Measurements from ENCODE around the gene XRCC5.

The XRCC5 gene

DNA sequence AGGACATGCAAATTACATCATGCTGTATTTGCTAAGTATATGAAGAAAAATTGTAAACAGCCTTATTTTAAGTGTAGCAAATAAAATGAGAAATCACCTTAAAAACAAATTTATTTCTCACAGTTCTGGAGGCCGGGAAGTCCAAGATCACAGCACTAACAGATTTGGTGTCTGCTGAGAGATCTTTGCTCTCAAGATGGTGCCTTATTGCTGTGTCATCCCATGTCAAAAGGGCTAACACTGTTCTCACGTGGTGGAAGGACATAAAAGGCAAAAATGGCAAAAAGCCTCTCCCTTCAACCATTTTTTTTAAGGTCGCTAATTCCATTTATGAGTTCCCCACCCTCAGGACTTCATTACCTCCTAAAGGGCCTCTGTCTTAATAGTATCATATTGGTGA, 12.1 kb downstream of the XRCC5 start:
- H3K4me3 ChIP-seq (ENCODE audit: low read depth, low read length): no peak overlapping the region
- TF ChIP-seq, protein P1, sequence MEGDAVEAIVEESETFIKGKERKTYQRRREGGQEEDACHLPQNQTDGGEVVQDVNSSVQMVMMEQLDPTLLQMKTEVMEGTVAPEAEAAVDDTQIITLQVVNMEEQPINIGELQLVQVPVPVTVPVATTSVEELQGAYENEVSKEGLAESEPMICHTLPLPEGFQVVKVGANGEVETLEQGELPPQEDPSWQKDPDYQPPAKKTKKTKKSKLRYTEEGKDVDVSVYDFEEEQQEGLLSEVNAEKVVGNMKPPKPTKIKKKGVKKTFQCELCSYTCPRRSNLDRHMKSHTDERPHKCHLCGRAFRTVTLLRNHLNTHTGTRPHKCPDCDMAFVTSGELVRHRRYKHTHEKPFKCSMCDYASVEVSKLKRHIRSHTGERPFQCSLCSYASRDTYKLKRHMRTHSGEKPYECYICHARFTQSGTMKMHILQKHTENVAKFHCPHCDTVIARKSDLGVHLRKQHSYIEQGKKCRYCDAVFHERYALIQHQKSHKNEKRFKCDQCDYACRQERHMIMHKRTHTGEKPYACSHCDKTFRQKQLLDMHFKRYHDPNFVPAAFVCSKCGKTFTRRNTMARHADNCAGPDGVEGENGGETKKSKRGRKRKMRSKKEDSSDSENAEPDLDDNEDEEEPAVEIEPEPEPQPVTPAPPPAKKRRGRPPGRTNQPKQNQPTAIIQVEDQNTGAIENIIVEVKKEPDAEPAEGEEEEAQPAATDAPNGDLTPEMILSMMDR (IDR thresholded peaks at IDR 0.05; ENCODE audit: insufficient read depth, low read depth, low read length, missing control alignments): no peak
- no peak for DNase-seq (ENCODE audit: low read depth)

DNA sequence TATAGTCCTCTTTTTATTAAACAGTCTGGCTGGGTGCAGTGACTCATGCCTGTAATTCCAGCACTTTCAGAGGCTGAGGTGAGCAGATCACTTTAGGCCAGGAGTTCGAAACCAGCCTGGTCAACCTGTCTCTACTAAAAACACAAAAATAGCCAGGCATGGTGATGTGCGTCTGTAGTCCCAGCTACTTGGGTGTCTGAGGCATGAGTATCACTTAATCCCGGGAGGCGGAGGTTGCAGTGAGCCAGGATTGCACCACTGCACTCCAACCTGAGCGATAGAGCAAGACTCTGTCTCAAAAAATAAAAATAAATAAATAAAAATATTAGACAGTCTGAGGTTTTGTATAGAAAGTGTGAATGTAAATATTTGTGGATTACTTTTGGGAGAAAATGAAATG, 17.8 kb downstream of the XRCC5 start:
- no peak for DNase-seq (ENCODE audit: low read depth)
- TF ChIP-seq, protein P1 (IDR thresholded peaks at IDR 0.05; ENCODE audit: insufficient read depth, low read depth, low read length, missing control alignments): no peak
- no peak overlapping the region for H3K4me3 ChIP-seq (ENCODE audit: low read depth, low read length)

DNA sequence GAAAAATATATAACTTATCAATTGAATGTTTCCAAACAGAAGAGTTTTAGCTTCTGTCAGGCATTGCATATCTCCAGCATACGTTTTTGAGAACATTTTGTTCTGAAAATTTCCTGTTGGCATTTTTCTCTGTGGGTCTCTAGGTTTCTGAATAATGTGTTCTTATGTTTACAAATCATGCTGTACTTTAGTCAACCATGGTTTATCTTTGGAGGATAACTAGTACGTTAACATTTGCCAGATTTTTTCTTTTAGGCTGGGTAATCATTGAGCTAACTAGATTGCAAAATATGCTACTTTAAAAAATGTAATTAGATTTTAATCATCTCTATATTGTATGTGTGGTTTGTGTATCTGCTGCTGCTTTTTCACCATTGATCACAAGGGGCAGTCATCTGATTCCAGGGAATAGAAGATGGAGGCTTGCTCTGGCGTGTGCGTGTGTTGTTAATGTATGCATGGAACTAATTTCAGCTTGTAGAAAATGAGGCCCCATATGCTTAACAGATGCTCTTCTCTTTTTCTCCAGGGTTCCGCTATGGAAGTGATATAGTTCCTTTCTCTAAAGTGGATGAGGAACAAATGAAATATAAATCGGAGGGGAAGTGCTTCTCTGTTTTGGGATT, 21.3 kb downstream of the XRCC5 start:
- TF ChIP-seq, protein P1 (IDR thresholded peaks at IDR 0.05; ENCODE audit: insufficient read depth, low read depth, low read length, missing control alignments): no peak
- no peak for DNase-seq (ENCODE audit: low read depth)
- H3K4me3 ChIP-seq (ENCODE audit: low read depth, low read length): no peak overlapping the region

DNA sequence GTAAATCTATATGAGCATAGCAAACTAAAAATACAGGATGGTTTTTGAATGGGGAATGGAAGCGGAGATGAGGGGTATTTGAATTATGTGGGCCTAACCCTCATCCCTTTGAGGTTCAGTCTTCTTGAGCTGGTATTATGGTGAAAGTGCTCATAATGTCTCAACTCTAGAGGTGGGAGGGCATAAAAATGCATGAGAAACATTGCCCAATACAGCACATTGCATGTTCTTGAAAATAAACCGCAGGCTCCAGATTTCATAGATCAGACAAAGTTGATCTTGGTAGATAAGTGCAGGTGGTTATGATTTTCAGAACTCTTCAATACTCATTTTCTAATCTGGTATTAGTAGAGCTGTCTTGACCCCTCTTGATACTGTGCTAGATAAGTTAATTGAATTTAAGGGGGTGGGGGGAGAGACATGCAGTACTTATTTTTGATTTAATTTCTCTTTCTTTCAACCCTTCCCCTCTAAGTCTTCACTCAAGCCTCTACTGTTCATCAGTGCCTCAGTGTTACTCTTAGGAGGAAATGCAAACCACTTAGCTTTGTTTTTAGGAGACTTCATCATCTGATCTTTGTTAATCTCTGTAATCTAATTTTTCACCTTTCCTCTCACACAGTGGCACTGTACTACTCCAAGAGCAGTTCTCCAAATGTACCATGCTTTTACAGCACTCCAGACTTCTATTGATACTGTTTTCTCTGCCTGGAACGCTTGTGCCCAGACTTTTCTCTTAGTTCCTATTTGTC, 22.2 kb downstream of the XRCC5 start:
- H3K4me3 ChIP-seq (ENCODE audit: low read depth, low read length): no peak overlapping the region
- TF ChIP-seq, protein P1 (IDR thresholded peaks at IDR 0.05; ENCODE audit: insufficient read depth, low read depth, low read length, missing control alignments): no peak
- no peak for DNase-seq (ENCODE audit: low read depth)

DNA sequence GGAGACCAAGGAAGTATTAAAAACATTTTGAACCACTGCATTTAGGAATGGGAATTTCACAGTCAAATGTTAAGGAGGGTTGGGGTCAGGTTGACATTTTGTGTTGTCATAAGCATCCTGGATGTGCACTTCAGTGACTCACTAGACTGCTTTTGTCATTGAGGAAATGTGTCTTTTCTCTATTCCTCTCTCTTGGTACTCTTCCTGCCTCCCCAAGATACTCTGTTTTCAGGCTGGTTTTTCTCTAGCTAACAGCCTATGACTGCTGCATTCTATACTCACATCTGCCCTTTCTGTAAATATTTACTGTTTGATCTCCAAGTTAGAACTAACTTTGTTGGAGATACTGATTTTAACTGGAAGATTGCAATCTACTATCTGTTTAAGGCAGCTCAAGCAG, 23.4 kb downstream of the XRCC5 start:
- no peak for DNase-seq (ENCODE audit: low read depth)
- TF ChIP-seq, protein P1 (IDR thresholded peaks at IDR 0.05; ENCODE audit: insufficient read depth, low read depth, low read length, missing control alignments): no peak
- no peak overlapping the region for H3K4me3 ChIP-seq (ENCODE audit: low read depth, low read length)

DNA sequence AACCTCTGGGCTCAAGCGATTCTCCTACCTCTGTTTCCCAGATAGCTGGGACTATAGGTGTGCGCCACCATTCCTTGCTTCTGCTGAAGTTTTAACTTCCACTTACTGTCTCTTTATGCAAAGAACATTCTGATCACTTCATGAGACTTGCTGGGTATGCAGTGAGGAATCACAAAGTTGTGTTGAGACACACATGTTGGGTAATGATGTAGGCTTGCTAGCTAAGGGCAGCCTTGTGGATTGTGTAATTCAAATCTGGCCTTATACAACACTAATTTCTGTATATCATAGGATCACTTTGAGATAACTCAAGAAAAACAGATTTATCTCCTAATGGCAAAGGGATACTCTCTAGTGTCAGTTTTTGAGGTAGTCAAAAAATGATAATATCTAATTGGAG, 24.2 kb downstream of the XRCC5 start:
- TF ChIP-seq, protein P1 (IDR thresholded peaks at IDR 0.05; ENCODE audit: insufficient read depth, low read depth, low read length, missing control alignments): no peak
- no peak for DNase-seq (ENCODE audit: low read depth)
- no peak overlapping the region for H3K4me3 ChIP-seq (ENCODE audit: low read depth, low read length)

All from GM12865 (cell line).